ENCODE measurements around the gene ZCCHC24. TPM values are rescaled to one million over a fixed set of nuclear protein-coding genes. Genes with fewer than 3 reads are reported as not detected.

ZCCHC24 gene
- total RNA-seq, 1 experiment from 2014 or later: 3.1 TPM

DNA sequence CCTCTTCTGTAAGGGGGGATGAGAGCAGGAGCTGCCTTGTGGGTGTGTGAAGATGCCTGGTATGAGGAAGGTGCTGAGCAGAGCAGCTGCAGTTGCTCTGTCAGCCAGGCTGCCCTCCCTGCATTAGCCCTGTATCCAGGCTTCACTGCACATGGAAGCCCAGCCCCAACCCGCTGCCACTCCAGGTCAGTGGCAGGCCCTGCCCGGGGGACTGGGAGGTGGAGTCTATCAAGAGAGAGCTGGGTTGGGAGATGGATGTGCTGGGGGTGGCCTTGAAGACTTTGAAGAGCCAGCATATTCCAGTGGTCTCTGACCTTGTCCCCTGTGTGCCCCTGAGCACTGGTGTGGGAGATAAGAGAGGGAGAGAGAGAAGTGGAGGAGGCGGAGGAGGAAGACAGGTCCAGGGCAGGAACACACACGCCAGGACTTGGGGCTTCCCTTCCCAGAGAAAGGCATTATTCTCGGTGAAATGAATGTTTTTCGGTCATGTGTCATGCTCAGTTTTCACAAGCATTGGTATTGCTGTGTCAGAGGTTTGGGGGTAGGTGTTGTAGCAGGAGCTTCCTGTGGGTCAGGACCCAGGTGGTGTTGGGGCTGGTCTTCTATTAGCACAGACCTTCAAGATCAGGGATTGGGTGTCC is 95.5 kb downstream of the ZCCHC24 start:
- ChIA-PET POLR2A (no interaction called here), CTCF (no interaction called here)
- Histone ChIP-seq H3K36me3 (ENCODE audit: control insufficient read depth, insufficient read depth, low read length) (peaks cover 22% of the 10 kb centered on the region), H3K27me3 (replicated peaks; ENCODE audit: control insufficient read depth, insufficient read depth, low read length) (no peaks in the 10 kb centered on the region), H3K9me3 (no peaks in the 10 kb centered on the region), H3K4me3 (ENCODE audit: low read depth, low read length) (no peak overlapping the region), H3K4me1 (no peaks in the 10 kb centered on the region; the same call in 1 of the 2 replicates)
- no peaks in the 10 kb centered on the region for H3K4me1 Mint-ChIP-seq (ENCODE audit: low read depth, unreplicated experiment)
- DNase-seq: no peak
- no peaks in the 10 kb centered on the region for H3K27me3 Mint-ChIP-seq (ENCODE audit: insufficient read depth, unreplicated experiment)
- peaks cover 72% of the 10 kb centered on the region for H3K36me3 Mint-ChIP-seq (ENCODE audit: insufficient read depth, unreplicated experiment)
- peak overlapping the region; percentile 8 for H3K27ac Mint-ChIP-seq (ENCODE audit: unreplicated experiment)
- H3K4me3 Mint-ChIP-seq (ENCODE audit: unreplicated experiment): no peak overlapping the region
- H3K9me3 Mint-ChIP-seq (ENCODE audit: unreplicated experiment): no peaks in the 10 kb centered on the region
- intact Hi-C loops (cut with micrococcal nuclease; ENCODE audit: unreplicated experiment): no loop called here
- no peak for TF ChIP-seq CTCF (IDR thresholded peaks at IDR 0.05; ENCODE audit: insufficient read depth in 1 of 2, low read depth in 1 of 2, low read length in 1 of 2, severe bottlenecking in 1 of 2, unreplicated experiment in 1 of 2)
- BruUV-seq (replicated peaks): no TSS peak

GRCh38 chr10:79349072-79349491 is 96.3 kb downstream of the ZCCHC24 start:
- intact Hi-C loops (cut with micrococcal nuclease; ENCODE audit: unreplicated experiment): no loop called here
- peaks cover 19% of the 10 kb centered on the region for H3K36me3 ChIP-seq (ENCODE audit: control insufficient read depth, insufficient read depth, low read length)
- H3K4me3 ChIP-seq (ENCODE audit: low read depth, low read length): no peak overlapping the region
- Mint-ChIP-seq H3K4me1 (ENCODE audit: low read depth, unreplicated experiment) (no peaks in the 10 kb centered on the region), H3K27me3 (ENCODE audit: insufficient read depth, unreplicated experiment) (no peaks in the 10 kb centered on the region), H3K27ac (ENCODE audit: unreplicated experiment) (no peak overlapping the region), H3K4me3 (ENCODE audit: unreplicated experiment) (peak overlapping the region; percentile 81), H3K9me3 (ENCODE audit: unreplicated experiment) (no peaks in the 10 kb centered on the region), H3K36me3 (ENCODE audit: insufficient read depth, unreplicated experiment) (peaks cover 64% of the 10 kb centered on the region)
- ChIA-PET POLR2A (no interaction called here), CTCF (no interaction called here)
- H3K4me1 ChIP-seq: no peaks in the 10 kb centered on the region; the same call in 1 of the 2 replicates
- TF ChIP-seq CTCF (IDR thresholded peaks at IDR 0.05; ENCODE audit: insufficient read depth in 1 of 2, low read depth in 1 of 2, low read length in 1 of 2, severe bottlenecking in 1 of 2, unreplicated experiment in 1 of 2): no peak
- no peaks in the 10 kb centered on the region for H3K27me3 ChIP-seq (replicated peaks; ENCODE audit: control insufficient read depth, insufficient read depth, low read length)
- DNase-seq: no peak
- no peaks in the 10 kb centered on the region for H3K9me3 ChIP-seq
- no TSS peak for BruUV-seq (replicated peaks)

DNA sequence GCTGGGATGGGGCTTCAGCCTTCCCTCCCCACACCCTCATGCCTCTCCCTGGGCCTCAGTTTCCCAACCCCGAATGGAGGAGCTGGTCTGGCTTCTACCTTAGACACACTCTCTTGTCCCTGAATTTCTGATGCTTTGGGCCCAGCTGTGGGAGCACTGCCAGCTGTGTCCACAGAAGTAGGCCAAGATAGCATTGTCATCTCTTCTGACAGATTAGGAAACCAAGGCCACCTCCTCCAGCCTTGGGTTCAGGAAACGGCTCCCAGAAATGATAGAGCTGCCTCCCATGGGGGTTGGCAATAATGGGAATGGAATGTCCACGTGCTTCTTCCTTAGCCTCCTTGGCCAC is 96.8 kb downstream of the ZCCHC24 start:
- intact Hi-C loops (cut with micrococcal nuclease; ENCODE audit: unreplicated experiment): no loop called here
- peak overlapping the region; percentile 71 for H3K27ac Mint-ChIP-seq (ENCODE audit: unreplicated experiment)
- H3K27me3 Mint-ChIP-seq (ENCODE audit: insufficient read depth, unreplicated experiment): no peaks in the 10 kb centered on the region
- no peaks in the 10 kb centered on the region for H3K9me3 Mint-ChIP-seq (ENCODE audit: unreplicated experiment)
- Histone ChIP-seq H3K4me3 (ENCODE audit: low read depth, low read length) (peak overlapping the region; percentile 90), H3K4me1 (no peaks in the 10 kb centered on the region; the same call in 1 of the 2 replicates), H3K36me3 (ENCODE audit: control insufficient read depth, insufficient read depth, low read length) (peaks cover 17% of the 10 kb centered on the region), H3K27me3 (replicated peaks; ENCODE audit: control insufficient read depth, insufficient read depth, low read length) (no peaks in the 10 kb centered on the region), H3K9me3 (no peaks in the 10 kb centered on the region)
- no TSS peak for BruUV-seq (replicated peaks)
- ChIA-PET POLR2A (interaction anchor here (2.3 kb wide), 1 partner anchor 10 kb away, joined by 8 read pairs; no protein-coding TSS in a partner anchor), CTCF (interaction anchor here (0.5 kb wide), 1 partner anchor 155 kb away, joined by 4 read pairs; no protein-coding TSS in a partner anchor)
- H3K4me3 Mint-ChIP-seq (ENCODE audit: unreplicated experiment): peak overlapping the region; percentile 81
- no peak for DNase-seq
- no peaks in the 10 kb centered on the region for H3K4me1 Mint-ChIP-seq (ENCODE audit: low read depth, unreplicated experiment)
- peaks cover 60% of the 10 kb centered on the region for H3K36me3 Mint-ChIP-seq (ENCODE audit: insufficient read depth, unreplicated experiment)
- no peak for TF ChIP-seq CTCF (IDR thresholded peaks at IDR 0.05; ENCODE audit: insufficient read depth in 1 of 2, low read depth in 1 of 2, low read length in 1 of 2, severe bottlenecking in 1 of 2, unreplicated experiment in 1 of 2)

Measured in Caco-2 (cell line).